Body of pancreas (tissue), 4 donors: ENCODE results near the gene TMEM52. TPM values are rescaled to one million over a fixed set of nuclear protein-coding genes. Genes with fewer than 3 reads are reported as not detected.

Experiments
- ATAC-seq: fragments of 150-250 bp; one replicate; pipeline ENCODE4 v1.9.1; 2016
- DNase-seq, 4 donors: peaks; one replicate each; pipeline ENCODE4 v3.0.0-alpha.2; 2019
- H3K27ac ChIP-seq, 4 donors: fragments of 200-600 bp; sonication (generic); 1 replicate in 3 of 4; 2 replicates in 1 of 4; pipeline versions ENCODE4 v1.5.1 to v1.6.1; 2016 to 2019; ENCODE audit warnings: mild to moderate bottlenecking in 1 of 4, mixed read lengths in 1 of 4, moderate library complexity in 1 of 4
- H3K27me3 ChIP-seq, 2 donors: fragments of 200-600 bp; sonication (generic); one replicate each; pipeline ENCODE4 v1.6.0; 2016; ENCODE audit warnings: mild to moderate bottlenecking in 1 of 2
- H3K36me3 ChIP-seq, 2 donors: fragments of 200-600 bp; sonication (generic); replicated peaks in 1 of 2; 2 replicates each; pipeline ENCODE4 v1.5.1; 2016; ENCODE audit warnings: low read depth in 2 of 2; ENCODE audit not compliant: insufficient read depth in 1 of 2
- H3K4me1 ChIP-seq: fragments of 200-600 bp; sonication (generic); one replicate; pipeline ENCODE4 v1.6.0; 2016
- H3K4me3 ChIP-seq, 2 donors: fragments of 200-600 bp; sonication (generic); 1 replicate in 1 of 2; 2 replicates in 1 of 2; pipeline ENCODE4 v1.5.1; 2016 to 2019
- H3K9me3 ChIP-seq, 3 donors: fragments of 200-600 bp; sonication (generic); 1 replicate in 2 of 3; 2 replicates in 1 of 3; pipeline ENCODE4 v1.5.1; 2016
- CTCF ChIP-seq, 7 experiments: fragments of 450-650 bp in 4 of 7; fragments of 200-600 bp in 3 of 7; sonication (generic) in 3 of 7; IDR thresholded peaks; one replicate each; pipeline ENCODE4 v1.5.1; 2016 to 2019; ENCODE audit warnings: antibody characterized with exemption in 7 of 7
- POLR2A ChIP-seq, 3 donors: fragments of 450-650 bp; IDR thresholded peaks; one replicate each; pipeline ENCODE4 v1.6.1; 2016; ENCODE audit warnings: antibody characterized with exemption in 3 of 3, mild to moderate bottlenecking in 2 of 3
- WGBS, 2 donors: methylation state at CpG; one replicate each; pipeline ENCODE4 v1.1.5; 2017; 5-methylcytosine and 5-hydroxymethylcytosine counted together
- intact Hi-C: fragments of 100-400 bp; cut with DNase I; formaldehyde crosslinking; loops from one replicate; pipeline ENCODE4 v1.15.1; 2023
- total RNA-seq, 2 donors: library from RNA; depleted of rRNA; stranded (reverse); fragments of >200 nt; gene quantifications; one replicate each; pipeline ENCODE4 v1.1.0, GENCODE V29; 2016

TMEM52 gene
- total RNA-seq, 2 donors from 2014 or later = 65.6 to 107 TPM

- ATAC-seq = no peak
- intact Hi-C loops = no loop called here
- Histone ChIP-seq H3K27me3 (no peaks in the 10 kb centered on the region), H3K4me1 (peaks cover 57% of the 10 kb centered on the region), H3K36me3 (no peaks in the 10 kb centered on the region), H3K27ac (peak overlapping the region; percentile 76 to 96 (median 86)), H3K4me3 (peak overlapping the region; percentile 31 to 88), H3K9me3 (no peaks in the 10 kb centered on the region)
- DNase-seq = peak in 1 of 4 donors; percentile 29
- 23 to 54% methylated on average over 21 of the region's 21 CpGs for WGBS, 2 donors
- TF ChIP-seq POLR2A (IDR thresholded peaks at IDR 0.05) (no peak), CTCF (IDR thresholded peaks at IDR 0.05) (no peak)
Observed at GRCh38 chr1:1892079-1892762, 26.9 kb downstream of the TMEM52 start.

- no peak for TF ChIP-seq CTCF (IDR thresholded peaks at IDR 0.05)
- peak in 2 of 3 donors; percentile 17 to 76 for TF ChIP-seq POLR2A (IDR thresholded peaks at IDR 0.05)
- WGBS, 2 donors = 1 to 7% methylated on average over 9 to 23 of the region's 59 CpGs
- H3K4me1 ChIP-seq = peaks cover 57% of the 10 kb centered on the region
- no peaks in the 10 kb centered on the region for H3K9me3 ChIP-seq
- H3K27ac ChIP-seq = peak overlapping the region; percentile 76 to 96 (median 86)
- DNase-seq = peak; percentile 55 to 87 (median 80)
- H3K36me3 ChIP-seq = no peaks in the 10 kb centered on the region
- H3K4me3 ChIP-seq = peak overlapping the region; percentile 31 to 88
- intact Hi-C loops = no loop called here
- H3K27me3 ChIP-seq = no peaks in the 10 kb centered on the region
- peak; percentile 41 for ATAC-seq
Observed at GRCh38 chr1:1891349-1892078, 27.6 kb downstream of the TMEM52 start.

GRCh38 chr1:1890506-1891348 lies 28.4 kb downstream of the TMEM52 start, which contains the start of gene GNB1:
GNB1 (minus strand) TSS chr1:1891087; CDS start chr1:1825453, 65,634 bp downstream.
- no peaks in the 10 kb centered on the region for H3K9me3 ChIP-seq
- peak; percentile 91 for ATAC-seq
- TF ChIP-seq POLR2A (IDR thresholded peaks at IDR 0.05) (peak in 1 of 3 donors; percentile 49), CTCF (IDR thresholded peaks at IDR 0.05) (peak in 1 of 7 experiments; percentile 14)
- no peaks in the 10 kb centered on the region for H3K36me3 ChIP-seq
- peak; percentile 84 to 89 (median 87) for DNase-seq
- H3K27ac ChIP-seq = peak within 1 kb of the TSS; percentile 76 to 96 (median 86)
- H3K4me1 ChIP-seq = peaks cover 62% of the 10 kb centered on the region
- no peaks in the 10 kb centered on the region for H3K27me3 ChIP-seq
- intact Hi-C loops = no loop called here
- H3K4me3 ChIP-seq = peak within 1 kb of the TSS; percentile 81 to 88
- WGBS, 2 donors = 1% methylated on average over 86 of the region's 137 CpGs; no CpG with 5 or more reads in 1 of the 2 donors

GRCh38 chr1:1889847-1890505 lies 29.1 kb downstream of the TMEM52 start:
- TF ChIP-seq POLR2A (IDR thresholded peaks at IDR 0.05) (peak in 1 of 3 donors; percentile 11), CTCF (IDR thresholded peaks at IDR 0.05) (no peak)
- H3K27me3 ChIP-seq = no peaks in the 10 kb centered on the region
- intact Hi-C loops = loop anchor here (5.0 to 10.0 kb wide), 2 partner anchors 55 to 103 kb away; no protein-coding TSS in a partner anchor
- H3K4me3 ChIP-seq = peak overlapping the region; percentile 71 to 81
- H3K9me3 ChIP-seq = no peaks in the 10 kb centered on the region
- ATAC-seq (peak; percentile 22), DNase-seq (peak in 3 of 4 donors; percentile 42 to 55 (median 44))
- H3K4me1 ChIP-seq = peaks cover 59% of the 10 kb centered on the region
- peak overlapping the region; percentile 76 to 96 (median 86) for H3K27ac ChIP-seq
- 1 to 2% methylated on average over 6 to 65 of the region's 88 CpGs for WGBS, 2 donors
- no peaks in the 10 kb centered on the region for H3K36me3 ChIP-seq
